Right lobe of liver (tissue), 4 donors: Measurements from ENCODE around the gene FBN3.

Source experiments
- CTCF ChIP-seq, 4 donors: fragments of 200-600 bp in 3 of 4; fragments of 450-650 bp in 1 of 4; IDR thresholded peaks; one replicate each; pipeline versions ENCODE4 v1.5.1 to v1.8.0; 2016 to 2022; ENCODE audit warnings: antibody characterized with exemption in 4 of 4, mild to moderate bottlenecking in 2 of 4
- POLR2A ChIP-seq: fragments of 450-650 bp; IDR thresholded peaks from one replicate; pipeline ENCODE4 v1.6.1; 2017; ENCODE audit warnings: antibody characterized with exemption, mild to moderate bottlenecking
- donor health status: DM: no; HTN: no; CAD: no.
- donor health status: DM: no; HTN: no; CAD: no.
- donor health status: DM: no; HTN: yes; CAD: no.

GRCh38 chr19:8110931-8111330, 38.5 kb downstream of the FBN3 start:
- TF ChIP-seq POLR2A (no peak), CTCF (IDR thresholded peaks at IDR 0.05) (no peak)
